ENCODE measurements around the gene ZNF783.
A peak's percentile ranks its signal among the peaks of the same experiment; 100 is the strongest.

The ZNF783 gene

GRCh38 chr7:149294634-149295480 is 32.9 kb downstream of the ZNF783 start:
- FAIRE-seq (no peak), DNase-seq (ENCODE audit: extremely low spot score, insufficient read length, low read depth) (no peak)

- DNase-seq (ENCODE audit: extremely low spot score, insufficient read length, low read depth) = no peak
- FAIRE-seq = no peak
These were observed 33.5 kb downstream of the ZNF783 start for GRCh38 chr7:149295481-149295850.

GRCh38 chr7:149296368-149296767 is 34.4 kb downstream of the ZNF783 start:
- FAIRE-seq (no peak), DNase-seq (ENCODE audit: extremely low spot score, insufficient read length, low read depth) (no peak)

- FAIRE-seq (no peak), DNase-seq (ENCODE audit: extremely low spot score, insufficient read length, low read depth) (no peak)
These were observed 35.2 kb downstream of the ZNF783 start for GRCh38 chr7:149297034-149297755.

- DNase-seq (ENCODE audit: extremely low spot score, insufficient read length, low read depth) (no peak), FAIRE-seq (no peak)
These were observed 38.8 kb downstream of the ZNF783 start for GRCh38 chr7:149300620-149301285.

GRCh38 chr7:149302222-149302621 is 40.2 kb downstream of the ZNF783 start:
- no peak for FAIRE-seq
- DNase-seq (ENCODE audit: extremely low spot score, insufficient read length, low read depth) = no peak

GRCh38 chr7:149302865-149303264 is 40.9 kb downstream of the ZNF783 start:
- FAIRE-seq (no peak), DNase-seq (ENCODE audit: extremely low spot score, insufficient read length, low read depth) (no peak)

GRCh38 chr7:149304006-149304405 is 42.0 kb downstream of the ZNF783 start:
- FAIRE-seq = no peak
- no peak for DNase-seq (ENCODE audit: extremely low spot score, insufficient read length, low read depth)

- FAIRE-seq (no peak), DNase-seq (ENCODE audit: extremely low spot score, insufficient read length, low read depth) (no peak)
These were observed 44.9 kb downstream of the ZNF783 start for GRCh38 chr7:149306854-149307253.

GRCh38 chr7:149307775-149308501 is 45.9 kb downstream of the ZNF783 start:
- FAIRE-seq = no peak
- DNase-seq (ENCODE audit: extremely low spot score, insufficient read length, low read depth) = no peak

GRCh38 chr7:149310113-149310836 is 48.3 kb downstream of the ZNF783 start:
- DNase-seq (ENCODE audit: extremely low spot score, insufficient read length, low read depth) (no peak), FAIRE-seq (peak; percentile 78)

GRCh38 chr7:149310990-149311573 is 49.1 kb downstream of the ZNF783 start:
- FAIRE-seq (no peak), DNase-seq (ENCODE audit: extremely low spot score, insufficient read length, low read depth) (no peak)

GRCh38 chr7:149313981-149314380 is 52.0 kb downstream of the ZNF783 start:
- DNase-seq (ENCODE audit: extremely low spot score, insufficient read length, low read depth) = no peak

GRCh38 chr7:149316606-149317005 is 54.6 kb downstream of the ZNF783 start:
- DNase-seq (ENCODE audit: extremely low spot score, insufficient read length, low read depth) (no peak), FAIRE-seq (no peak)

More at GRCh38 chr7:149313981-149314380, 52.0 kb downstream of the ZNF783 start:
- no peak for FAIRE-seq

GRCh38 chr7:149317496-149317895 is 55.5 kb downstream of the ZNF783 start:
- no peak for DNase-seq (ENCODE audit: extremely low spot score, insufficient read length, low read depth)
- FAIRE-seq = no peak

GRCh38 chr7:149317986-149318672 is 56.1 kb downstream of the ZNF783 start:
- DNase-seq (ENCODE audit: extremely low spot score, insufficient read length, low read depth) (no peak), FAIRE-seq (no peak)

GRCh38 chr7:149319376-149319775 is 57.4 kb downstream of the ZNF783 start:
- no peak for FAIRE-seq

GRCh38 chr7:149320313-149321124 is 58.5 kb downstream of the ZNF783 start:
- DNase-seq (ENCODE audit: extremely low spot score, insufficient read length, low read depth) (no peak), FAIRE-seq (no peak)

More at GRCh38 chr7:149319376-149319775, 57.4 kb downstream of the ZNF783 start:
- no peak for DNase-seq (ENCODE audit: extremely low spot score, insufficient read length, low read depth)

All from GM18507 (cell line).